Measurements from ENCODE around the gene TIMM17A.
"Not testable (repeated sequence)": the region's sequence is repeated elsewhere in the genome, so short reads cannot be mapped to it uniquely, and the experiment has no call there.

TIMM17A gene

DNA sequence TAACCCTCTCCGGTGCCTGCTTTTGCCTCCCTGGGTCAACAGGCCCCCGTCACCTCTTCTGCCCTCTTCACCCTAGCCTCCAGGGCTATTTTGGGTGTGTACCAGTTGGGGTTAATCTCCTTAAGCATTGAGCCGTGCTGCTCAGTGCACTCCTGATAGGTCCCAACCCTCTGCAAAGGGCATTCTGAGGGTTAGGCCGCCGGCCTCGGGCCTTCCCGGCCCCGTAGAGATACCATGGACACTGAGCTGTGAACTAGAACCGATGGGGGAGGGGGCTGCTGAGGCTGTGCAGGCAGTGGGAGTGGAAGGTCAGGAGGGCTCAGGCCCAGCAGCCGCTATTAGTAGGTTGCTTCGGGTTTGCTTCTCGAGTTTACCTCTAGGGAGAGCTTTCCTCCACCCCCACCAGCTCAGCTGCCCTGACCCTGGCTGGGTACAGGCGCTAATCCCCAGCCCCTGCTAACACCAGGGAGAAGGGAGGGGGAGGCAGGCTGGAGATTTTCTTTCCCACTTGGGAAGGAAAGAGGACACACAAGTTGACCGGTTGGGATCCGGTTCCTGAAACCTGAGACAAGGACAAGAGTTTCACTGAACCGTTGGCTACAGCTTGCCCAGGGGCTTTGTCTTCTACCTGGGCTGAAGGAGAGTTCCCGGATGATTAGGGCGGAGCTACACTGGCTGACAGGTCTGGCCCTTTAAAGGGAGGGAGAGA is 13.7 kb upstream of the TIMM17A start:
- DNase-seq: no peak

DNA sequence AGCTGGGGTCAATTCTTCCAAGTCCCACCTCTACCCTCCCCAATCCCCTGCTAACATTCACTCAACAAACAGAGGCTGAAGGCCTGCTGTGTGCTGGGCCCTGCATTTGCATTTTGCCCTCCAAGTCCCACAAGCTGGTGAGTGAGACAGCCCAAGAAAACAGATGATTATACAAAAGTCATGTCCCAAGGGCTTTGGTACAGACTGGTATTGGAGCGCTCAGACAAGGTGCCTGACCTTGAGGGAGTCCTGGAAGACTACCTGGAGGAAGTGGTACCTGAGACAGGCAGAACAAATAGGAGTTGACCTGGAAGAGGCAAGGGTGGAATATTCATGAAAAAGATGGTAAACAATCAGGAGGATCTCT is 13.2 kb upstream of the TIMM17A start:
- no peak for DNase-seq

GRCh38 chr1:201944002-201944401 is 11.3 kb upstream of the TIMM17A start:
- DNase-seq: no peak

DNA sequence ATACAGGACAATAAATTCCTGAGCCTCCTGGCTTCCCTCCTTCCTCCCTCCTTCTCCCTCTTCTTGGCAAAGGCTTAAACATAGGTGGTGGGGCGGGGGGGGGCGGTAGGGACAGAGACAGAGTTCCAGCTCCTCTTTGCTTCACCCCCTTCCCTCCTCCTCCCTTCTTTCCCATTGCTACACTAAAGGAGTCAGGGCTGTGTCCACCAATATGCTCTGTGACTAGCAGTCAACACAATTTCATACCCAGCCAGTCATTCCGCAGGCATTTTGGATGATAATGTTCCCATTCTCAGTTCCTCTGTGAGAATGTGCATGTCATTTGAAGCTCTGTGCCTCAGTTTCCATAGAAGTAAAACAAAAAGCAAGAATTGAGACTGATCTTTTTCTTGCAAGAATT is 10.7 kb upstream of the TIMM17A start:
- DNase-seq: no peak

GRCh38 chr1:201945157-201945556 is 10.1 kb upstream of the TIMM17A start:
- DNase-seq: no peak

- DNase-seq: no peak
Observed at GRCh38 chr1:201945863-201946223, 9.5 kb upstream of the TIMM17A start.

- no peak for DNase-seq
Observed at GRCh38 chr1:201946224-201946908, 8.9 kb upstream of the TIMM17A start, which contains the start of gene LMOD1. TSS of gene LMOD1 (minus strand) at chr1:201946548. CDS start at chr1:201946340, 208 bp downstream.

GRCh38 chr1:201947697-201948008 is 7.7 kb upstream of the TIMM17A start:
- no peak for DNase-seq

DNA sequence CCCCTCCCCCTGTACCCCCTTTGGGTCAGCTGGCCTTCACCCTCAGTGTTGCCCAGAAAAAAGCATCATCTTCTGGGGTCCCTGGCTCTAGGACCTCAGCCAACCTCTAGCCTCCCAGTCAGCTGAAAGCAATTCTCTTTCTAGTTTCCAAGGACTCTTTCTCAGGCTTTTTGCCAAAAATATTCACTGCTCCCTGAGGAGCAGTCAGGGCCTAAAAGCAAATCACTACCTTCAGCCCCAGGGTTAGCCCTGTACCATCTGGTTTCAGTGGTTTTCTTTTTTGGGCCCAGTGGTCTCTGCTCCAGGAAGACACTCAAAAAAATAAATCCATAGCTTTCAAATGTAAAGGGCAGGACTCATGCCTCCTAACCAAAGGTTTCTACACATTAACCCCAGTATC is 5.8 kb upstream of the TIMM17A start:
- no peak for DNase-seq

DNA sequence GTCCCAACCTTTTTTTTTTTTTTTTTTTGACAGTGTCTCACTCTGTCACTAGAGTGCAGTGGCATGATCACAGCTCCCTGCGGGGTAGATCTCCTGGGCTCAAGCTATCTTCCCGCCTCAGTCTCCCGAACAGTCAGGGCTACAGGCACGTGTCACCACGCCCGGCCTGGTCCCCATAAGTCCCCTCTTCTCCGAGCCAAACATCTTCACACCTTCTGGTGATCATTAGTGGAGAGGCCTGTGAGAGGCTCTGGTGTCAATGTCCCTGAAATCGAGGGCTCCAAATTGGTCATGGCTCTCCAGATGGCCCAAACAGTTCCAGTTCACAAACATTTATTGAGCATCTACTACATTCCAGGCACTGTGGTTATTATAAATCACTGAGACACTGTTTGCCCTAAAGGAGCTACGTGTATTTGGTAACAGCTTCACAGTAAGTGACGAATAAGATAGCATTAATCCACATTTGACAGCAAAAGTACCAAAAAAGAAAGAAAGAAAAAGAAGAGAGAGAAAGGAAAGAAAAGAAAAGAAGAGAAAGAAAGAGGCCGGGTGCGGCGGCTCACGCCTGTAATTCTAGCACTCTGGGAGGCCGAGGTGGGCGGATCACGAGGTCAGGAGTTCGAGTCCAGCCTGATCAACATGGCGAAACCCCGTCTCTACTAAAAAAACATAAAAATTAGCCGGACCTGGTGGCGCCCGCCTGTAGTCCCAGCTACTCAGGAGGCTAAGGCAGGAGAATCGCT is 867 bp upstream of the TIMM17A start:
- DNase-seq: no peak

DNA sequence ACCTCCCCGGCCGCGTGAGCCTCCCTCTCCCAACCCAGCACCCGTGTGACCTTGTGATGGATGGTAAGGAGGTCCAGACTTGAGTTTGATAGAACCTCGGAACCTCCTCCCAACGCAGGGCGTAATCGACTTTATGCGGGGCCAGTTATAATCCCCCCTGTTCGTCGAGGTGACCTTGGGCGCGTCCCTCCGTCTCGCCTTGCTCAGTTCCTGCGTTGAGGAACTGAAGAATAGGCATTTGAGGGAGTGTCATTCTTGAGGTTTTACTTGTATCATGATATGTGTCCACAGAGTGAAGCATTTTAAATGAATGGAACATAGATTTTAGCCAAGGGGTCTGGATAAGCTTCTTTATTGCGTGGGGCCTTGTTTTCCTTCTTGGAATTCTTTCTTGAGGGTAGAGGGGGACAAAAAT is 433 bp downstream of the TIMM17A start:
- DNase-seq: no peak

GRCh38 chr1:201958348-201958747 is 3.0 kb downstream of the TIMM17A start:
- DNase-seq: no peak

DNA sequence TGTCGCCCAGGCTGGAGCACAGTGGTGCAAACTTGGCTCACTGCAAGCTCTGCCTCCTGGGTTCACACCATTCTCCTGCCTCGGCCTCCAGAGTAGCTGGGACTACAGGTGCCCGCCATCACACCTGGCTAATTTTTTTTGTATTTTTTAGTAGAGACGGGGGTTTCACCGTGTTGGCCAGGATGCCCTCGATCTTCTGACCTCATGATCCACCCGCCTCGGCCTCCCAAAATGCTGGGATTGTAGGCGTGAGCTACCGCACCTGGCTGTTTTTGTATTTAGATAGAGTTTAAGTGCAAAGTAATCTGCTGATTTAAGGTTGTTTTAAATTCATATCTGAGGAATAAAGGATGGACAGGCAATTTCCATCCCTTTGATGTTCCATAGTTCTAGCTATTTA is 7.1 kb downstream of the TIMM17A start:
- DNase-seq: not testable (repeated sequence)

DNA sequence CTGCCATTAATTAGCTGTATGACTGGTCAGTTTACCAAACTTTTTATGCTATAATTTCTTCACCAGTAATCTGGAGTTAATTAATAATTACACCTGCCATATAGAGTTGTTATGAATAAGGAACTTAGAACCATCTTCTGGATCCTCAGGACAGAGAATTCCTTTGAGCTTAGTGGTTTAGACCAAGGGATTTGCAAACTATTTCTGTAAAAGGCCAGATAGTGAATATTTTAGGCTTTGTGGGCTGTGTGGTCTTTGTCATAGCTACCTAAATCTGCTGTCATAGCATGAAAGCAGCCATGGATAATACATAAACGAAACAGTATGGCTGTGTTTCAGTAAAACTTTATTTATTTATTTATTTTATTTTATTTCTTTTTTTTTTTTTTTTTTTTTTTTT is 9.0 kb downstream of the TIMM17A start:
- no peak for DNase-seq

GRCh38 chr1:201966171-201966570 is 10.9 kb downstream of the TIMM17A start:
- DNase-seq: no peak

DNA sequence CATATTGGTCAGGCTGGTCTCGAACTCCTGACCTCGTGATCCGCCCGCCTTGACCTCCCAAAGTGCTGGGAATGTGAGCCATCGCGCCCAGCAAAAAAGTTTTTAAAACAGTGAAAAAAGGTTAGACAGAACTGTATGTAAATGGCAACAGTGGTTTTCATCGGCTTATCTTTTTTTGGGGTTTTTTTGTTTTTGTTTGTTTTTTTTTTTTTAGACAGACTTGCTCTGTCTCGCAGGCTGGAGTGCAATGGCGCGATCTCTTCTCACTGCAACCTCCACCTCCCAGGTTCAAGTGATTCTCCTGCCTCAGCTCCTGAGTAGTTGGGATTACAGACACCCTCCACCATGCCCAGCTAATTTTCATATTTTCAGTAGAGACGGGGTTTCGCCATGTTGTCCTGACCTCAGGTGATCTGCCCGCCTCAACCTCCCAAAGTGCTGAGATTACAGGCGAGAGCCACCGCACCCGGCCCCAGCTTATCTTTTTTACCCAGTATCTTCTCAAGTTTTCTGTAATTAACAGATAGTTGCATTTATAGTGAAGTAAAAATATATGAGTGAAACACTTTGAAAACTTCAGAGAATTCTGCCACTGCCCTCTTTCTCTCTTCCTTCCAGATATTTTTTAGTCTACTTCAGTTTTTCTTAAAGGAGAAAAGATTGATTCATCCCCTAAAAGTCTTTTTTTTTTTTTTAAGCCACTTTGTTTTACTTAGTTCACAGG is 13.1 kb downstream of the TIMM17A start:
- DNase-seq: no peak

DNA sequence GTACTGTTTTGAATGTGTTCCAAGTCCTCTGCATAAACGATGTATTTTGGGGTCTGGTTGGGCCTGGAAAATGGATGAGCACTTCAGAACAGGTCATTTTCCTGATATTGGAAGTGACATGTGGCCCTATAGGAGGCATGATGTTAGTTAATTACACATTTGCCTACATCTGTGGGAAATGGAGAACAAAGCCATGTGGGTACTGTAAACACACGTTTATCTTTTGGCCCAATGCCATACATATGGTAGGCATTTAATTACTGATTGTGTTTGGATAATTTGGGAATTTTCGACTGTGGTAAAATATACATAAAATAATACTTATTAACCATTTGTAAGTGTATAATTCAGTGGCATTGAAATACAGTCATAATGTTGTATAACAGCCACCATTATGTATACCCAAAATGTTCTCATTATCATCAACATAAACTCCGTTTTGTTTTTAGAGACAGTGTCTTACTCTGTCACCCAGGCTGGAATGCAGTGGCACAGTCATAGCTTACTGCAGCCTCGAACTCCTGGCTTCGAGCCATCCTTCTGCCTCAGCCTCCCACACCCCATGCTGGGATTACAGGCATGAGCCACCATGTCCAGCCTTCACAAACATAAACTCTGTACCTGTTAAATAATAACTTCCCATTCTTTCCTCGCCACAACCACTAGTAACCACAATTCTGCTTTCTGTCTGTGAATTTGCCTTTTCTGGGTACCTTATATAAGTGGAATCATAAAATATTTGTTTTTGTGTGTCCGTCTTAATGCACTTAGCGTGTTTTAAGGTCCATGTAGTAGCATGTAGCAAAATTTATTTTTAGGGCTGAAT is 15.2 kb downstream of the TIMM17A start:
- no peak for DNase-seq

GRCh38 chr1:201982082-201982622 is 26.8 kb downstream of the TIMM17A start:
- DNase-seq: peak in 2 of 6 experiments; percentile 32 to 58

GRCh38 chr1:201982623-201983379 is 27.5 kb downstream of the TIMM17A start, which contains the start of gene RNPEP:
TSS of gene RNPEP (plus strand) at chr1:201982648. CDS start at chr1:201982667, 19 bp downstream.
- DNase-seq: peak; percentile 28 to 69 (median 52)

GRCh38 chr1:201983380-201983805 is 28.1 kb downstream of the TIMM17A start:
- DNase-seq: peak in 1 of 6 experiments; percentile 52

DNA sequence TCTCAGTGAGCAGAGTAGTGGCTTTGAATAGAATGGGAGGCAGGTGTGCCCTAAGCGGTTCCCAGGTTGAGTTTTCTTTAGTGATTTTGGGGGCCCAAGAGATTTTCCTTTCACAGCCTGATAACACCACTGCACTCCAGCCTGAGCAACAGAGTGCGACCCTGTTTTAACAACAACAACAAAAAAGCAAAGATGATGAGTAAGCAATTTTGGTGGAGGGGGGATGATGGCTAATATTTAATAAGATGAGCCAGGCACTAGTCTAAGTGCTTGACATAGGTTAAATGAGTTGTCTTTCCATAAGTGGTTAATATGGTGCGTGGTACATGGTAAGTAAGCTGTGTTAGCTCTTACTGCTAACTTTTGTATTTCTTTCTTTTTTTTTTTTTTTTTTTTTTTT is 29.1 kb downstream of the TIMM17A start:
- DNase-seq: no peak

Measured in stimulated activated naive CD4-positive, alpha-beta T cell (primary cell).